Spleen (tissue), 11 donors: ENCODE results near the gene KRT78. TPM values are rescaled to one million over a fixed set of nuclear protein-coding genes. Genes with fewer than 3 reads are reported as not detected.
A peak's percentile ranks its signal among the peaks of the same experiment; 100 is the strongest.

Source experiments
- DNase-seq: peaks from one replicate; pipeline ENCODE4 v3.0.0-alpha.2; 2020
- H3K27ac ChIP-seq, 8 donors: fragments of 200-600 bp; sonication (generic) in 7 of 8; 1 replicate in 4 of 8; 2 replicates in 4 of 8; pipeline versions ENCODE4 v1.5.0 to v1.8.0; 2016 to 2021; ENCODE audit warnings: inconsistent platforms in 4 of 8, mild to moderate bottlenecking in 4 of 8, moderate library complexity in 1 of 8
- H3K27me3 ChIP-seq, 7 donors: fragments of 200-600 bp; sonication (generic) in 6 of 7; replicated peaks in 1 of 7; 1 replicate in 4 of 7; 2 replicates in 3 of 7; pipeline versions ENCODE4 v1.5.0 to v1.8.0; 2016 to 2021; ENCODE audit warnings: inconsistent platforms in 3 of 7, mild to moderate bottlenecking in 1 of 7
- H3K36me3 ChIP-seq, 6 donors: fragments of 200-600 bp; sonication (generic) in 5 of 6; 1 replicate in 4 of 6; 2 replicates in 2 of 6; pipeline versions ENCODE4 v1.5.0 to v1.8.0; 2016 to 2021; ENCODE audit warnings: inconsistent platforms in 2 of 6
- H3K4me1 ChIP-seq, 6 donors: fragments of 200-600 bp; sonication (generic) in 5 of 6; 1 replicate in 3 of 6; 2 replicates in 3 of 6; pipeline versions ENCODE4 v1.5.0 to v1.8.0; 2016 to 2021; ENCODE audit warnings: inconsistent platforms in 3 of 6
- H3K4me3 ChIP-seq, 8 donors: fragments of 200-600 bp; sonication (generic) in 7 of 8; 1 replicate in 4 of 8; 2 replicates in 4 of 8; pipeline versions ENCODE4 v1.5.0 to v1.8.0; 2016 to 2021; ENCODE audit warnings: inconsistent platforms in 4 of 8, mild to moderate bottlenecking in 4 of 8, moderate library complexity in 2 of 8
- H3K9me3 ChIP-seq, 8 donors: fragments of 200-600 bp; sonication (generic) in 7 of 8; 1 replicate in 4 of 8; 2 replicates in 4 of 8; pipeline versions ENCODE4 v1.5.0 to v1.8.0; 2016 to 2021; ENCODE audit warnings: inconsistent platforms in 4 of 8
- CTCF ChIP-seq, 11 experiments: fragments of 200-600 bp in 7 of 11; fragments of 450-650 bp in 4 of 11; sonication (generic) in 4 of 11; IDR thresholded peaks in 8 of 11; conservative IDR thresholded peaks in 3 of 11; 1 replicate in 7 of 11; 2 replicates in 4 of 11; pipeline versions ENCODE4 v1.4.0 to v1.8.0; 2016 to 2021; ENCODE audit warnings: antibody characterized with exemption in 11 of 11, inconsistent platforms in 4 of 11, mild to moderate bottlenecking in 1 of 11
- POLR2A ChIP-seq, 3 donors: fragments of 450-650 bp; IDR thresholded peaks; one replicate each; pipeline ENCODE4 v1.5.1; 2017; ENCODE audit warnings: antibody characterized with exemption in 3 of 3, mild to moderate bottlenecking in 1 of 3
- POLR2AphosphoS5 ChIP-seq, 3 donors: sonication (generic); formaldehyde crosslinking; IDR thresholded peaks; one replicate each; pipeline ENCODE4 v1.5.1; 2017; ENCODE audit warnings: antibody characterized with exemption in 3 of 3
- WGBS, 5 donors: extraction: QIAGEN DNeasy Blood & Tissue Kit in 3 of 5; methylation state at CpG; one replicate each; pipeline versions ENCODE4 v1.1.5 to v1.1.7; 2013 to 2018; 5-methylcytosine and 5-hydroxymethylcytosine counted together
- intact Hi-C: fragments of 100-400 bp; cut with DNase I; formaldehyde crosslinking; loops from one replicate; pipeline ENCODE4 v1.15.0; 2023; ENCODE audit warnings: low total_unique reads
- polyA plus RNA-seq, 3 donors: library from polyadenylated mRNA; stranded (reverse); fragments of 200-250 nt; gene quantifications; one replicate each; pipeline ENCODE4 v1.2.1, GENCODE V29; 2013
- total RNA-seq, 7 donors: library from RNA; depleted of rRNA in 3 of 7; stranded (reverse); fragments of >200 nt in 3 of 7; fragmentation: NEBNext Ultra II Directional in 4 of 7; extraction: Animal tissue kit (Norgen Biotek cat#: 25700) in 4 of 7; gene quantifications; one replicate each; pipeline versions ENCODE4 v1.1.0 to v1.2.1, GENCODE V29; 2016 to 2021
- donor health status: healthy with polysubstance abuse.
- donor health status: DM: no; HTN: no; CAD: no; lungs with moderate emphysema.
- donor health status: DM: no; HTN: no; CAD: no.
- donor health status: Bipolar disorder and iron deficiency.
- donor health status: healthy.
- donor health status: DM: no; HTN: no; CAD: no.
- donor health status: DM: yes; HTN: yes; CAD: no.

Gene KRT78
- total and polyA plus RNA-seq, 10 donors: 0.24 to 0.83 TPM; not detected in 8

GRCh38 chr12:52791271-52792184 is 57.3 kb downstream of the KRT78 start:
- no peak overlapping the region for H3K4me3 ChIP-seq
- no peaks in the 10 kb centered on the region for H3K9me3 ChIP-seq
- no peak overlapping the region for H3K27ac ChIP-seq
- WGBS, 5 donors: 72 to 92% (median 89%) methylated on average over 5 to 12 of the region's 12 CpGs
- intact Hi-C loops: no loop called here
- peaks cover 0 to 51% (median 17%) of the 10 kb centered on the region in 7 donors for H3K27me3 ChIP-seq
- peak; percentile 58 for DNase-seq
- no peaks in the 10 kb centered on the region for H3K36me3 ChIP-seq
- TF ChIP-seq CTCF (IDR thresholded peaks at IDR 0.05 in 8 of 11, conservative IDR thresholded peaks at IDR 0.05 in 3 of 11): no peak
- no peak for TF ChIP-seq POLR2AphosphoS5 (IDR thresholded peaks at IDR 0.05)
- H3K4me1 ChIP-seq: peaks cover 0 to 9% (median 3%) of the 10 kb centered on the region in 6 donors

- no peak overlapping the region for H3K27ac ChIP-seq
- 66 to 83% (median 69%) methylated on average over 9 to 19 of the region's 19 CpGs for WGBS, 5 donors
- DNase-seq: peak; percentile 65
- H3K36me3 ChIP-seq: no peaks in the 10 kb centered on the region
- H3K27me3 ChIP-seq: peaks cover 0 to 48% (median 17%) of the 10 kb centered on the region in 7 donors
- TF ChIP-seq POLR2AphosphoS5 (IDR thresholded peaks at IDR 0.05) (no peak), POLR2A (IDR thresholded peaks at IDR 0.05) (no peak), CTCF (IDR thresholded peaks at IDR 0.05 in 8 of 11, conservative IDR thresholded peaks at IDR 0.05 in 3 of 11) (no peak)
- H3K9me3 ChIP-seq: no peaks in the 10 kb centered on the region
- intact Hi-C loops: no loop called here
- H3K4me1 ChIP-seq: peaks cover 0 to 9% (median 3%) of the 10 kb centered on the region in 6 donors
- H3K4me3 ChIP-seq: no peak overlapping the region
Observed at GRCh38 chr12:52790427-52791270, 58.1 kb downstream of the KRT78 start.

GRCh38 chr12:52789637-52790426 is 59.0 kb downstream of the KRT78 start:
- TF ChIP-seq CTCF (IDR thresholded peaks at IDR 0.05 in 8 of 11, conservative IDR thresholded peaks at IDR 0.05 in 3 of 11): no peak
- TF ChIP-seq POLR2AphosphoS5 (IDR thresholded peaks at IDR 0.05): no peak
- no peak for TF ChIP-seq POLR2A (IDR thresholded peaks at IDR 0.05)
- H3K36me3 ChIP-seq: no peaks in the 10 kb centered on the region
- 26 to 44% (median 30%) methylated on average over 24 to 50 of the region's 50 CpGs for WGBS, 5 donors
- no peak overlapping the region for H3K4me3 ChIP-seq
- H3K27me3 ChIP-seq: peaks cover 0 to 45% (median 17%) of the 10 kb centered on the region in 7 donors
- peak; percentile 66 for DNase-seq
- intact Hi-C loops: no loop called here
- H3K4me1 ChIP-seq: peaks cover 0 to 9% (median 3%) of the 10 kb centered on the region in 6 donors
- no peak overlapping the region for H3K27ac ChIP-seq
- H3K9me3 ChIP-seq: no peaks in the 10 kb centered on the region
